GM19452 (cell line): ENCODE data around the gene FAM227A.
"Not testable (repeated sequence)": the region's sequence is repeated elsewhere in the genome, so short reads cannot be mapped to it uniquely, and the experiment has no call there.

Experiments
- ATAC-seq: cut with Tn5 transposase; IDR thresholded peaks from one replicate; pipeline ENCODE4 v1.9.1; 2021; ENCODE audit not compliant: unreplicated experiment

Gene FAM227A

DNA sequence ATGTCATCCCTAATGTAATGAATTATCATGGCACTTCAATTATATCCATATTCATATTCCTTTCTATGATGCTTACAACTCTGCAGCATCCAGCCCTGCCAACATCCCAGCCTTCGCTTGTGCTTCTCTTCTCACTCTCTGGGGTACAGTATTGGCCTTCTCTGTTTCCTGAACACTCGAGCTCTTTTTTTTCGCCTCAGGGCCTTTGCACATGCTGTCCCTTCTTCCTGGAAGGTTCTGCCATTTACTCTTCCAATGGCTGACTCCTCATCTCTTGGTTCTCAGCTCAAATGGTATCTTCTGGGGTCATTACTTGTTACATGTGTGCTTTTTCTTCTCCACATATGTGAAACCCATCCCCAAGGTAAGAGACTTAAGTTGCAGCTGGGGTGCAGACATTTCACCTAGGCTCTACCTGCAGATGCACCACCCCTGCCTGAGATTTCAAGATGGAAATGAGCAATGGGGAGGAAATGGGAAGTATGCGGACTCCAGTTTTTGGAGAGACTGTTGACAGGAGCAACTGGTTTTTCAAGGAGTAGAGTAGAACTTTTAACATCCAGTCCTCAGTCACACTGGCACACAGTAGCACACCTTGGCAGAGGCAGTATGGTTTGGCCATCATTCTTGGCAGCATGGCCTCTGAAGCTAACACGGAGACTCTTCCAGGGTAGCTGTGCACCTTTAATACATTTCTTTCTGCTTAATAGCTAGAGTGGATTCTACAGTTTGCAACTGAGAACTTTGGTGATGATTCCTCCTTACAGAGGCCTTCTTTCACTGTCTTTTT, 43.8 kb downstream of the FAM227A start:
- ATAC-seq, result no peak

DNA sequence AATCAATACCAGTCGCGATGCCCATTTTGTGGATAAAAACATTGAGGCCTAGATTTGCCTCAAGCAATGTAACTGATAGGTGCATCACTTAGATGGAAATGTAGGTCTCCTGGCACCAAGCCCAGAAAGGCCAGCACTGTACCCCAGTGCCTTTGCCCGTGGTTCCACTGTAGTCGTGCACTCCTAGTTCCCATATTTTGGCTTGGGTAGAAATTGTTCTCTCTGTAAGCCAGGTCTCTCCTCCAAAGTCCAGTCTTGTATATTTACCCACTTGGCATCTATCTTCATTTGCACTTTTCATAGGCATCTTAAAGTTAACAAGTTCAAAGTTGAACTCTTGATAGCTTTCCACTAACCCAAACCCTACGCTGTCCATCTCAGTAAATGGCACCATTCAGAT, 44.6 kb downstream of the FAM227A start:
- no peak for ATAC-seq

DNA sequence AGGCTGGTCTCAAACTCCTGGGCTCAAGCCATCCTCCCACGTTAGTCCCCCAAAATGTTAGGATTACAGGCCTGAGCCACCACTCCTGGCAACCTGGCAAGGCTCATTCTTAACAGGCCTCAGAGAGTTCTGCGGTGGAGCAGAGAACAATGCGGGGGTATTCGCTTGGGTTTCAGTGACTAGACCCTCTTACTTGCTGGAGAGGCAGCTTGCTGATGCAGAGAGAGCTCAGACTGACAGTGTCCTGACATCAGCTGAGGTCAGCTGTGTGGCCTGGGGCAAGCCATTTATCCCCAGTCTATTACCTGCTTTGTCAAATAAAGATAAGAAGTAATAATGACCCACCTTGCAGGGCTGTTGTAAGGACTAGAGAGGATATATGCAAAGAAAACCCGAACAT, 46.0 kb downstream of the FAM227A start:
- no peak for ATAC-seq

DNA sequence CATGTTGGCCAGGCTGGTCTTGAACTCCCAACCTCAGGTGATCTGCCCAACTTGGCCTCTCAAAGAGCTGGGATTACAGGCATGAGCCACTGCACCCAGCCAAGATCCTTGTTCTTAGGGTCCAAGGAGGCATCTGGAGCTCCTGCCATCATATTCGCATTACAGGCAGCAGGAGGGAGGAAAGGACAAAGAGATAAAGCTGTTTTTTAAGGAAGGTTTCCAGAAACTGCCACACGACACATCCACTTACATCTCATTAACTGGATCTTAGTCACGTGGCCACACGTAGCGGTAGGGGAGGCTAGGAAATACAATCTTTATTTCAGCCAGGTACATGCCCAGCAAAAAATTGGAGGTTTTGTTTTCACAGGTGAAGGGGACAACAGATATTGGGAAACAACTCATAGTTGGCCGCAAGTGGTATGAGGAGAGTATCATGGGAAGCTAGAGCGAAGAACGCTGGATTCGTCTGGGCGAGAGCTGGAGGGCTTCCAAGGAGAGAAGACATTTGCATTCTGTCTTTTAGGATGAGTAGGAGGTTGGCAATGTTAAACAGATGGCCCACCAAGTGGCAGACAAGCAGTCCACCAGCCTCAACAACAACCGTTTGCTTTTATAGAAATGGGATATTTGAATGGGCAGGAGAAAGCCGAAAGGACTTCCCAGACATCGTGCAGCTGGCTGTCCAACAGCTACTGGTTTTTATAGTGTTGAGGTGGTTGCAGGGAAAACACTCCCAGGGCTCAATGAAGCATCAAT, 47.0 kb downstream of the FAM227A start:
- no peak for ATAC-seq

DNA sequence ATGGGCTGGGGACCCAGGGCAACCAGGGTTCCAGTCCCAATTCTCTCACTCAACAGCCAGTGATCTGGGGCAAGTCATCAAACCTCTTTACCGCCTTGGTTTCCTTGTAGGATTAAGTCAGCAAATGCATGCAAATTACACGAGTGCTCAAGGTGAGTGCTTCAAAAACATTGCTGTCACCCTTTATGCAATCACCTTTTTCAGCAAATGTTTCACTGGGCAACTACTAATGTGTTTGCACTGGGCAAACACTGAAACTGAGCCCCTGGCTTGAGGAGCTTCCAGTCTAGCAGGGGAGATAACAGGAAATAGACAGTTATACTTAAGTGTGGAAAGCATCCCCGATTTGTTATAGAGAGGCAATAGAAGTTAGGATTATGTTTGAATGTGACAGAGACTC, 48.5 kb downstream of the FAM227A start:
- no peak for ATAC-seq

DNA sequence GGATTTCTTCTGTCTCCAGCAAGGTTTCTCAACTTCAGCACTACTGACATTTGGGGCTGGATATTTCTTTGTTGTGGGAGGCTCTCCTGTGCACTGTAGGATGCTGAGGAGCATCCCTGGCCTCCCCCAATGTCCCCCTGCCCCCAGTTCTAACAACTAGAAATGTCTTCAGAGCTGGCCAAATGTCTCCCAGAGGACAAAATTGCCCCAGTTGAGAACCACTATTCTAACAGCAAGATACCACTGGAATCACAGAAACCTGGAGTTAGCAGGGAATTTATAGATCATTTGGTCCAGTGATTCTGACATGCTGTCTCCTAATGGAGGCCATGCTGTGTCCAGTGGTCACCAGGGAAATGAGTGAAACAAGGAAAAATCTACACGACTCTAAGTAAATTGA, 54.0 kb downstream of the FAM227A start:
- no peak for ATAC-seq

DNA sequence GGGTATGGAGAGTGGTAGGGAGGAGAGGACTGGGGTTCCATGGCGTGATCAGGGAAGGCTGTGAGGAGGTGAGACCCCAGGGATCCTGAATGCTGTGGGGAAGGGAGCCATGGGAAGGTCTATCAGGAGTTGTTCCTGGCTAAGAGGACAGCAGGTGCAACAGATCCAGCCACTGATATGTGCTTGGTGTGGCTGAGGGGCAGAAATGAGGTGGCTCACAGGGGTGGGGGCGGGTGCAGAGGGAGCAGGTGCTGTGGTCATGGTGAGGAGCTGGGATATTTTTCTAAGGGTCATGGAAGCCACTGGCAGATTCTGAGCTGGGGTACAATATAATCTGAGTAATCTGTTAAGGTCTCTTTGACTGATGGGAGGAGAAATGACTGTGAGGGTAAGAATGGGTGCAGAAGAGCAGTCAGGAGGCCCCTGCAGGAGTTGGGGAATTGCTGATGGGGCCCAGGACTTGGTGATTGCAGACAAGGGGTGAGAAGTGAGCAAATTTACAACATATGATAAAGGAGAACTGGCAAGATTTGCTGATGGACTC, 54.9 kb downstream of the FAM227A start:
- no peak for ATAC-seq

DNA sequence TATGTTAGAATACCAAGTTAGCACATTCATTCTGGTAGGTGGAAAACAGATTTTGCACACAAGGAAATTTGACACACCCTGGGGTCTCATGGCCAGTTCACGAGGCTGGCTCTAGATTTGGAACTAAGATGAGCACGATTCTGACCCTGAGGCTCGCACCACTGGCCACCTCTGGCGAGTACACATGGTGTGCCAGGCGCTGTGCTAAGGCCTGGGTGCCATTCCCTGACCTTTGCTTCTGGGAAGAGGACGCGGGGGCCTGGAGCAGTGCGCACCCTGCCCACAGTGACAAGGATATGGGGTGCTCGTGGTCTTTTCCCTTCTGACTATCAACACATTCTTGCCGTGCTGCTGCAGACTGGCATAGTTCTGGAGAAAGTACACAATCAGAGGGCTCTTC, 56.7 kb downstream of the FAM227A start:
- ATAC-seq, result no peak

DNA sequence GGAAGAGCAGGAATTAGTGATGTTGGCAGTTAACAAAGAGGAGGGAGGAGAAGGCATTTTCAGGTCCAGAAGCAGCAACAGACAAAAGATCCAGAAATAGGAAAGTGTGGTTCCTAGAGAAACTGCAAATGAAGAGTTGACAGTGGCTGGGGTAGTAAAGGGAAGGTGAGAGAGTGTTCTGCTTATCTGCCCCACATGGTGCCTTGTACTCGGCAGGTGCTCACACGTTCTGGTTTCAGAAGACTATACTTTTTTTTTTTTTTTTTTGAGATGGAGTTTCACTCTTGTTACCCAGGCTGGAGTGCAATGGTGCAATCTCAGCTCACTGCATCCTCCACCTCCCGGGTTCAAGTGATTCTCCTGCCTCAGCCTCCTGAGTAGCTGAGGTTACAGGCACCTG, 73.3 kb downstream of the FAM227A start:
- not testable (repeated sequence) for ATAC-seq

DNA sequence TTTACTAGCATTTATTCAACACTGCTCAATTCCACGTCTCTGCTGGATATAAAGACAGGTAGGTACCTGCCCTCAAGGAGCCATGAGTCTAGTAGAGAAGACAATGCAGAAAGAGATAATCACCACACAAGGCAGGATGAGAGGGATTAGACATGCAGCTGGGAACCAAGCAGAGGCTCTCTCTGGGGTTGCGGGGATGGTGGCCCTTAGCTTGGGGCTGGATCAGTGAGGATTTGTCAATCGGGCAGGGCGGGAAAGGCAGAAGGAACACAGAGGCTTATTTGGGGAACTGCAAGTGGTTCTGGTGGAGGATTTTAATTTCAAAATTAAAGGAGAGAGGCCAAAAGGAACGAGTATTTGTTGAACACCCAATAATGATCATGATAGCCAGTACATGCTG, 77.7 kb downstream of the FAM227A start:
- no peak for ATAC-seq

DNA sequence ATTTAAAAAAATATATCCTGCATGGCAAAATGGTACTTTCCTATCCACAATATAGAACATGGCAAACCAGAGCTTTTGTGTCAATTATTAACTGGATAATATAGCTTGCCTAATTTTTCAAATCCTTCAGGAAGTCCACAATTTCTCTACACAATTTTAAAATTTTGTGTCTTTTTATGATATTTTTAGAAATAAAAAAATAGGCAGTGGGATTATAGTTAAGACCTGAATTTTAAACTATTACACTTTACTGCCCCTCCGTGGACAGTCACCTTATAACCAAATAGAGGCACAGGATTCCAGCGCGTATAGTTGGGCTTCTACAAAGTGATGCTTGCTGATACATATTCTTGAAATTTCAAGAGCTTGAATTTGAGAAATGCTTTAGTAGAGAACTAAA, 84.1 kb downstream of the FAM227A start:
- no peak for ATAC-seq

DNA sequence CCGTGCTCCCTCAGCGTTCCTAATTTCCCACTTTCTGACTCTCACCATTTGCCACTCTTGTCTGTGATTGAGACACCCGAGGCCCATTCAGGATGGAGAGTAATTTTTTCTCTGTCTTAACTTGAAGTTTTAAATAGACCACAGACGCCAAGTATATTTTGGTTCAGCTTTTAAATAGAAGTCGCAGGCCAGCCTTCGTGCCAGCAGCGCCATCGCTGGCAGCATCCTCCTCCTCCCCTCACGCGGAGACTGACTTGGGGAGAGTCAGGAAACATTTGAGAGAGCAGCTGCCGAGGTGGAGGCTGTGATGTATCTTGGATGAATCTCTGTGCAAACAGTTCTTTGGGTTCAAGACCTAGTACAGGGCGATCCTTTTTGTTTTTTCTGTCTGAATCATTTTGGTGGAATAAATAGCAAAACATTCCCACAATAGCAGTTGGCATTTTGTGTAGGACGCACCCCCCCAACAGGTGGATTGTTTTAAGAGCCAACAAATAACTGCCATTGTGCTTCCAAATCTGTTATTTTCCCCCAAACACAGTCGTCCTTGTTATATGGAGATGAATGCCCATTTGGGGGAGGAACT, 85.3 kb downstream of the FAM227A start:
- ATAC-seq, result no peak

DNA sequence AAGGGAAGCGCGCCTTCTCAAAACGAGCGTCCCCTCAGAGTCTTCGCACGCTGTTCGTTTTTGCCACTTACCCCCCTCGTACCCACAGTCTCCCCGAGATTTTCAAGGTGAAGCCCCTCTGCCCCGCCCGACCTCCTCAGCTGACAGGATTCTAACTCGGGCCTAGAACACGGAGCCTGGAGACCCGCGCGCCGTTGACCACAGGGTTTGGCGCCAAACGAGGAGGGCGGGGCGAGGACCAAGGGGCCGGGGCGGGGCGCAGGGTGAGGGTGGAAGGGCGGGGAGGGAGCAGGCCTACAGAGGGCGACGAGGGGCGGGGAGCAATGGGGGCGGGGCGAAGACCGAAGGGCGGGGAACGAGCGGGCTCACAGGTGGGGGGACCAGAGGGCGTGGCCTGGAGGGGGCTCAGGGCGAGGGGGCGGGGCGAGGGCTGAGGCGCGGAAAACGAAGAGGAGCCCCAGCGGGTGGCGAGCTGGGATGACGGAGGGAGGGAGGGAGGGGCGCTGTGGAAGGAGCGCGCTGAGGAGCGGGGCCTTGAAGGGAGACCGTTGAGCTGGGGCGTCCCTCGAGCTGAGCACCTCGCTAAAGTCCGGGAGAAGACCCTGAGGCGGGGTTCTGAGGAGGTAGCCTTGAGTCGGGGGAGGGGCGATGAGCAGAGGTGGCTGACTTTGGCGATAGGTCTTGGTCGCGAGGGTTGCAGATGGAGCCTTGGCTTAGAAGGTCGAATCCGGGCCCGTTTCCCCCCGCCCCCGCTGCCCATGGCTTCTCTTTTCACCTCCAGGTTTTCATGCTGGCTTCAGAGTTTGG, 86.0 kb downstream of the FAM227A start, which contains the start of gene DMC1:
Gene DMC1, minus strand, starts transcription at position 212 of the 807 bp plus-strand sequence. CDS start 1,927 bp downstream, outside the sequence.
- no peak for ATAC-seq

DNA sequence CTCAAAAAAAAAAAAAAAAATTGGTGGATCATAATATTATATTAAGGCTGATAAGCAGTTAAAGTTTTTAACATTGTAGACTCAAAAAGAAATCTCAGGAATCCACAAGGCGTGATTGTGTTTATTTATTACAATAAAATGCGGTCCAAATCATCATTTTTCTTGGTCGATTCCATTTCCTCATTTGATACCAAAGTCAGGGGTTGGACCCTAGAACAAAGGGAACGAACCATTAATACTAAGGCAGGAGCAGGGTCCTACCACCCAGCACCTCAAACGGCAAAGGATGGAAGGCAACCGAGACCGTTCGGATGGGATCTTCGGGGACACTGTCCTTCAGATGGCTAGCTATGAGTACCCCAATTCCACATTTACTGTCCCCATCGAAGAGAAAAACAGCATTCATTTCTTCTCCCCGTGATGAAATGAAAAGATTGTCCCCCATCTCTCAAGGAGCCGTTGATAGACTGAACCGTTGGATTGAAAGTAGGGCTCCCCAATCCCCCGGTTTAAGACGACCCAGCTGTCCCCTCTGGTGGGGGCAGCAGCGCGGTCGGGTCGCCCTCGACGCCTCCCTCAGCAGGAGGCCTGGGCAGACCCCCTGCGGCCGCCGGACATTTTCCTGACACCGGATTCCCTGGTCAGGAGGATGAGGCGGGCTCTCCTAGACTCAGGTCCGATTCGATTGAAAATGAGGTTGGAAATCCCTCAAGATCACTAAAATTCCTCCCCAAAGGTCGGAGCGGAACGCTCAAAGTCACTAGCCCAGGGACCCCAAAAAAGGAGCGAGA, 86.8 kb downstream of the FAM227A start:
- ATAC-seq, result no peak

DNA sequence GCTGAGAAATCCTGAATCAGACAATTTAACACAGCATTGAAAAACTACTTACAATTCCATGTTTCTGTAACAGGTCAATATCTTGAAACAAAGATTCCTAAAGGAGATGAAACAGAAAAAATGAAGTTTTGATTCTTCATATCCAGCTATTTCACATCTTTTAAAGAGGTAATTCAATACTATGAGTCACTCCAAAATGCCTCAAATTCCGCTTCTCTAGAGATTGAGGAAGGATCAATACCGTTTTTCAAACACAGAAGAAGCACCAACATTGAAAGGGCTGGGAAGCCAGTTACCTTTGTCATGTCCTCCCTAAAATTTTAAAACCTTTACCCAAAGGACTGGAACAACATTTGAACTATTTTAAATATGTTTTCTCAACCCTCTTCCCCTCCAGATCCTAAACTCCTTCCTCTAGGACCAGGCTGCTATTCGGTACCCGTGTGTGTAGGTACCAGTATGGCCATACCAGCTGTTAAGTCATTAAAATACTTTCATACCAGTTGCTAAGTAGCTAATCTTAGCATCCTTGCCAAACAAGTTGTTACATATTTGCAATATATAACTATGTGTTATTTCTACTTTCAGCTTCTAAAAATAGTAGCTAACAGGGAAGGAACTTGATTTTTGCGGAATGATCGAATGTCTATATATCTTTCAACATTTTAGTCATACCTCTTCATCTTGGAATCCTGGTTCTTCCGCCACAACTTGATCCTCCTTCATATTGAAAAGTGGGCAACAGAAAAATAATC, 88.5 kb downstream of the FAM227A start:
- no peak for ATAC-seq

DNA sequence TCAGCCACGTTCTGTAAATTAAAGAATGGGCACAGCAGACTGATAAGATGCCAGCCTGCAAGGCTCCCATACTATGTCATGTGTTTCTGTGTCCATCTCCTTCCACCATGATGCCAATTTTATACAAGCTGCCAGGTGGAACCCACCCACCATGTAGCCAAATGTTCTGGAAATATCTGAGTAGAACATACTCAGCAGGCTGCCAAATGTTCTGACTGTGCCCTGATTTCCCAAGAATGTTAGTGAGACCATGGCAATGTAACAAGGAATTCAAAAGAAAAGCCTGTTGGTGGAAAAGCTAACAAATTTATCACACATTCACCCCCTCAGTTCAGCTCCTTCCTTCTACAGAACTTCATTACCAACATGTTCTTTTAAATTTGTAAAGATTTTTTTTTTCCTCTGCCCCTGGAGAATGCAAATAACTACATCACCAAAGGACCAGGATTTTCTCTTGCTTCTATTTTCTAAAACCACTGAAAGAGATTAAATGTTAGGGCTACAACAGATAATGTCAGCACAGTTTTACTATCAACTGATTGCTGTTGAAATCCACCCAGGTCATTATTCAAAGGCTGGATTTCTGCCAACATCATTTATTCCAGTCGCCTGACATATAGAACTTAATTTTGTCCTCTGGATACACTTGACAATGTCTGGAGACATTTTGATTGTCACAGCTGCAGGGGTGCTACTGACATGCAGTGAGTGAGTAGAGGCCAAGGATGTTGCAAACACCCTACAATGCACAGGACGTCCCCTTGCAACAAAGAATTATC, 89.3 kb downstream of the FAM227A start:
- no peak for ATAC-seq

DNA sequence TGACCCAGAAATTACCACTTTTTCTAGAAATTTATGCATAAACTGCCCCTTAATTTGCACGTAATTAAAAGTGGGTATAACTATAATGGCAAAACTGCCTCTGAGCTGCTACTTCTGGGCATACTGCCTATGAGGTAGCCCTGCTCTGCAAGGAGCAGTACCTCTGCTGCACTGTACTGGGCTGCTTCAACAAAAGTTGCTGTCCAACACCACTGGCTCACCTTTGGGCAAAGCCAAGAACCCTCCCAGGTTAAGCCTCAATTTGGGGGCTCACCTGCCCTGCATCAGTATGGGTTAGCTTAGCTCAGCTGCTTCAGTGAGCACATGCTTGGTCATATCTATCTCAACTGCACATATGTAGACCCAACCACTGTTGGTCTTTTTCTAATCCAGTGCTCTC, 90.8 kb downstream of the FAM227A start:
- no peak for ATAC-seq

DNA sequence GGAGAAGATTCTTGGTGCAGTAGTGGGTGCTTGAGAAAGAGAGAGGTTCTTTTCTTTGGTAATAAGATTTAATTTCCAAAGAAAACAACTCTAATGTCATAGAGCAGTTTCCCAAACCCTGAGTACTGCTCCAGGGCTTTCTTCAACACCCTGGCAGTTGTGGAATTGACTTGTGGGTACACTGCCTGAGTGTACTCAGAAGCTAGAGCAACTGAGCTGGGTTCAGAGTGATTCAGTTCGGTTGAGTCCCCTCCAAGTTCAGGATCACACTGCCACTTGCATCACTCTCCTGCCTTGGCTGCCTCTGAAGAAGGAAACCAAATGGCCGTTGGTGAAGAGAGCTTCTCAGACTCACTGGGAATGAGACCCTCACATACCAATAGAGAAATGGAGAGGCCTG, 91.5 kb downstream of the FAM227A start:
- ATAC-seq, result no peak

DNA sequence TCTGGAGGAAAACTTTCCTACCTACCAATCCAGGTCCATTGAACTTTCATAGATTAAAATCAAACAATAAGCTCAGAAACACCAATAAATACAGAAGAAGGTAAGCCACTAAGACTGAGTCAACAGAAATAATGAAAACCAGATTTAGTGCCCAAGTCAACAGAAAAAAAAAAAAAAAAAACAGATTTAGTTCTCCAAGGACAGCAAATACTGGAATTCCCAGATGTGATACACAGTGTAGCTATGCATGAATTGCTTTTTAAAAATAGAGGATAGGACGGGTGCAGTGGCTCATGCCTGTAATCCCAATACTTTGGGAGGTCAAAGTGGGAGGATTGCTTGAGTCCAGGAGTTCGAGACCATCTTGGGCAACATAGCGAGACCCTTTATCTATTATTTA, 101.9 kb downstream of the FAM227A start:
- ATAC-seq, result no peak
